CD4-positive, alpha-beta T cell treated with Interleukin-2 at 100 ng/mL for 4 hours (primary cell): ENCODE data around the gene AFMID.

Experiments
- DNase-seq: peaks from one replicate; pipeline ENCODE4 v3.0.0-alpha.2; 2020; ENCODE audit warnings: low spot score

Gene AFMID

DNA sequence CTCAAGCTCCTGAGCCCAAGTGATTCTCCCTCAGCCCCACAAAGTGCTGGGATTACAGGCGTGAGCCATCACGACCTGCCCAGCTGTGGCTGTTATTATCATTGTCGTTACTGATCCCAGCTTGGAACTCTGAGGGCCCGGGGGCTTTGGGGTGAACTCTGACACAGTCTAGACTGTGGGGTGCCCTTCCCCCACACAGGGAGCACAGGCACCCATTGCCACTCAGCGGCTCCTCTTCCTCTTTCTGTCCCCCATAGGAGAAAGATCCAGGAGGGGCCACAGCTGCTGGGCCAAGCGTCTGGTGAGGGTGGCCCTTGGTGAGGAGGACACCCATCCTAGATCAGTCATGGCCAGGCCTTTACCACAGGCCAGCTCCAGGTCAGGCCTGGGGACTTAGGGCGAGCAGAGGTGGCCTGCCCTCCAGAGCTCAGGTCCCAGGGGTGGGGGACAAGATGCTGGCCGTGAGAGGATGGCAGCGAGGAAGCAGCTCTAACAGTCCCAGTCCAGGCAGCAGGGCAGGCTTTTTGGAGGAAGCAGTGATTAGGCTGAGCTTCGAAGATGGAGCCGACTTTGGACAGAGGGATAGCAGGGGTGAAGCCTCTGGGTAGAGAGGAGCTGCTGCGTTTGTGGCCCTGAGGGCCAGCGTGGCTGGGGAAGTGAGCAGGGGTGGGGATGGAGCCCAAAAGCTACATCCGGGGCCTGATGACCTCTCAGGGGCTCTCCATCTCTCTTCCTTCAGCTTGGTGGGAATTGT lies 69.0 kb downstream of the AFMID start:
- no peak for DNase-seq

DNA sequence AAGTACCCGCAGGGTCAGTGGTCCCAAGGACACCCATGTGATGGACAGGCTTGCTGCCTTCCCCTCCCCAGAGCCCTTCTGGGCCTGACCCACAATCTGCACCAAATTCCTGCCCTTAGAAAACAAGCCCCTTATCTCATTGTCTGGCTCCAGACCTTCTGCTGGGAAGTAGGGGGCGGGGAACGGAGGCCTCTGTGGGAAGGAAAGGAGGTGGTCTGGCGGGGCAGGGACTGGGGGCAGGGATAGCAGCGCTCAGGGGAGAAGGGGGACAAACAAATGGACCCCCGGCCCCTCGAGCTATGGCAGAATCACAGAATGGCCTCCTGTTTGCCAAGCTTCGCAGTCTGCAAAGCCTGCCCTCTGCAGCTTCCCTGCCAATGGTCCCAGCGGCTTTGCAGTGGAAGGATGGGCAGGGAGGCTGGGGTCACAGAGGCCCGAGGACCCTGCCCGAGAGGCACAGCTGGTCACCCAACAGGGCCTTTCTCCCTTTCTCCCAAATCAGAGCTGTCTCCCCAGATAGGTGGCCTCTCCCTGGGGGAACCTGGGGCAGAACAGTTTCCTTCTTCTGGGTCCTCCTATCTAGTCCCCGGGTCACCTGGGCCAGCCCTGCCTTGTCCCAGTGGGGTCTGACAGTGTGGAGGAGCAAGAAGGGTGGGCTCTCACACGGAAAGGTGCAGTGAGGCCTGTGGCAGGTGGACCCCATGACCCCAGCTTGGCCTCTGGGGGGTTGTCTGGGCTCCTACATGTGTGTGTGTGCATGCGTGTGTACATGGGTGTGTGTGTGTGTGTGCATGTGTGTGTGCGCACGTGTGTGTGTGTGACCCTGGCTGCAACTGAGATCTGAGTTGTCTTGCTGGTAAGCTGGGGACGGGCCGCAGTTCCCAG lies 69.8 kb downstream of the AFMID start:
- DNase-seq, result no peak
